Measurements from ENCODE around the gene MREG. TPM values are rescaled to one million over a fixed set of nuclear protein-coding genes. Genes with fewer than 3 reads are reported as not detected.

Gene MREG
- total and polyA plus RNA-seq, 9 of the 15 experiments (the other 6 are each of a cell fraction or from before 2014, with no cell fraction given), result 0.77 to 3.8 (median 2.3) TPM

DNA sequence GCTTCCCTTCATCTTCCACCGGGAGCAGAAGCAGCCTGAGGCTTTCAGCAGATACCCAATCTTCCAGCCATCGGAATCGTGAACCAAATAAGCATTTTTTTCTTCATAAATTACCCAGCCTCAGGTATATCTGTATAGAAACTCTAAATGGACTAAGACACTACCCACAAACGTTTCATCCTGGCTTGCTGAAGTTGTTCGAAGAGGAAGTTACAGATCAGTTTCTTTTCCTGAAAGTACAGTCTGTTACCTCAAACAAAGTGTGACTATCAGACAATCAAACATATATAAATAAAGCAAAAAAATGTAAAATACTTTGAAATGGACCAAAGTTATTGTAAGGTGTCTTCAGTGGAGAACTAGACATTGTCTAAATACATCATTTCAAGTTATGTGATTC is 97.9 kb downstream of the MREG start:
- ChIA-PET POLR2A (interaction anchor here (0.9 kb wide), 1 partner anchor 52 kb away, joined by 4 read pairs; no protein-coding TSS in a partner anchor), CTCF (ENCODE audit: low intra/inter-chr PET ratio) (interaction anchor here (0.6 kb wide), 1 partner anchor 45 kb away, joined by 3 read pairs; no protein-coding TSS in a partner anchor)
- Histone ChIP-seq H3K4me1 (replicated peaks in 1 of 2; ENCODE audit: control insufficient read depth in 2 of 2, insufficient read depth in 2 of 2, low read length in 2 of 2) (no peaks in the 10 kb centered on the region; a peak in 1 of 5 replicates), H3K9me1 (ENCODE audit: control insufficient read depth, insufficient read depth, low read length) (no peaks in the 10 kb centered on the region), H4K20me1 (replicated peaks; ENCODE audit: control insufficient read depth, insufficient read depth, low read length) (no peaks in the 10 kb centered on the region), H2AFZ (ENCODE audit: low read depth, low read length) (no peak overlapping the region), H3K9me3 (replicated peaks; ENCODE audit: control insufficient read depth, insufficient read depth, low read depth, low read length) (no peaks in the 10 kb centered on the region), H3K27me3 (ENCODE audit: control insufficient read depth in 2 of 2, insufficient read depth in 2 of 2, low read length in 2 of 2) (no peaks in the 10 kb centered on the region), H3K4me2 (ENCODE audit: insufficient read depth, low read length) (no peak overlapping the region), H3K79me2 (ENCODE audit: control insufficient read depth, insufficient read depth, low read length) (no peaks in the 10 kb centered on the region), H3K4me3 (no peak overlapping the region), H3K9ac (ENCODE audit: insufficient read depth in 1 of 2, low read depth in 2 of 2, low read length in 2 of 2) (no peak overlapping the region), H3K27ac (ENCODE audit: extremely low read depth, low read depth, low read length) (no peak overlapping the region), H3K36me3 (ENCODE audit: control insufficient read depth, insufficient read depth, low read length) (no peaks in the 10 kb centered on the region)
- TF ChIP-seq STAG1 (CRISPR knock-in tag; IDR thresholded peaks at IDR 0.05; ENCODE audit: borderline replicate concordance), result no peak
- TF ChIP-seq GABPB2 (CRISPR knock-in tag; conservative IDR thresholded peaks at IDR 0.05), result no peak
- no peak for TF ChIP-seq PTRF (tag; IDR thresholded peaks at IDR 0.05)
- TF ChIP-seq SRSF3 (IDR thresholded peaks at IDR 0.05; ENCODE audit: insufficient read depth, low read length), result no peak
- no peak for TF ChIP-seq MAFG (tag; conservative IDR thresholded peaks at IDR 0.05)
- TF ChIP-seq FIP1L1 (IDR thresholded peaks at IDR 0.05; ENCODE audit: low read depth, low read length, poor library complexity, severe bottlenecking), result no peak
- TF ChIP-seq ZNF324 (CRISPR knock-in tag; IDR thresholded peaks at IDR 0.05), result no peak
- TF ChIP-seq PYGO2 (tag; IDR thresholded peaks at IDR 0.05), result no peak
- TF ChIP-seq, protein P1, sequence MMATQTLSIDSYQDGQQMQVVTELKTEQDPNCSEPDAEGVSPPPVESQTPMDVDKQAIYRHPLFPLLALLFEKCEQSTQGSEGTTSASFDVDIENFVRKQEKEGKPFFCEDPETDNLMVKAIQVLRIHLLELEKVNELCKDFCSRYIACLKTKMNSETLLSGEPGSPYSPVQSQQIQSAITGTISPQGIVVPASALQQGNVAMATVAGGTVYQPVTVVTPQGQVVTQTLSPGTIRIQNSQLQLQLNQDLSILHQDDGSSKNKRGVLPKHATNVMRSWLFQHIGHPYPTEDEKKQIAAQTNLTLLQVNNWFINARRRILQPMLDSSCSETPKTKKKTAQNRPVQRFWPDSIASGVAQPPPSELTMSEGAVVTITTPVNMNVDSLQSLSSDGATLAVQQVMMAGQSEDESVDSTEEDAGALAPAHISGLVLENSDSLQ (IDR thresholded peaks at IDR 0.05), result no peak
- WGBS (ENCODE audit: insufficient coverage, low coverage, missing lambda C conversion rate), result 28% methylated on average over 3 of the region's 5 CpGs
- in situ Hi-C loops (cut with MboI), result loop anchor here (10.0 kb wide), 1 partner anchor 461 kb away; no protein-coding TSS in a partner anchor
- no peak for DNase-seq (ENCODE audit: extremely low read depth in 1 of 4, low spot score in 3 of 4)
- intact Hi-C loops (cut with micrococcal nuclease), result loop anchor here (10.0 kb wide), 1 partner anchor 121 kb away; no protein-coding TSS in a partner anchor
- ATAC-seq, result no peak
- no TSS peak for BruUV-seq (replicated peaks)
- FAIRE-seq, result no peak

Measured in K562 (cell line).